HepG2 (cell line): ENCODE data around the gene IER2. TPM values are rescaled to one million over a fixed set of nuclear protein-coding genes. Genes with fewer than 3 reads are reported as not detected.

Source experiments
- ARNT2 ChIP-seq: sonication (generic); formaldehyde crosslinking; IDR thresholded peaks from 2 replicates; pipeline ENCODE4 v1.8.0; 2022; ENCODE audit warnings: mild to moderate bottlenecking, low read depth, missing genetic modification reagents, moderate library complexity
- ATM ChIP-seq: fragments of 450-650 bp; IDR thresholded peaks from 2 replicates; pipeline ENCODE4 v1.7.1; 2017; ENCODE audit warnings: mild to moderate bottlenecking, borderline replicate concordance
- BCLAF1 ChIP-seq: fragments of 450-650 bp; IDR thresholded peaks from 2 replicates; pipeline ENCODE4 v1.6.1; 2017; ENCODE audit warnings: mild to moderate bottlenecking
- FOXM1 ChIP-seq: sonication (generic); formaldehyde crosslinking; IDR thresholded peaks from 2 replicates; pipeline ENCODE4 v1.5.0; 2020; ENCODE audit warnings: missing genetic modification reagents
- GABPB1 ChIP-seq: IDR thresholded peaks from 2 replicates; pipeline ENCODE4 v1.6.1; 2016; ENCODE audit warnings: mild to moderate bottlenecking, missing genetic modification reagents, moderate library complexity, missing compliant biosample characterization
- HDAC1 ChIP-seq: sonication (generic); formaldehyde crosslinking; IDR thresholded peaks from 2 replicates; pipeline ENCODE4 v1.5.1; 2020; ENCODE audit warnings: mild to moderate bottlenecking, missing genetic modification reagents
- IRF9 ChIP-seq: sonication (generic); formaldehyde crosslinking; IDR thresholded peaks from 2 replicates; pipeline ENCODE4 v1.8.0; 2022; ENCODE audit warnings: missing genetic modification reagents, mild to moderate bottlenecking, borderline replicate concordance
- MATR3 ChIP-seq: sonication (generic); formaldehyde crosslinking; IDR thresholded peaks from 2 replicates; pipeline ENCODE4 v1.4.0; 2020; ENCODE audit warnings: missing genetic modification reagents
- MED13 ChIP-seq: sonication (generic); formaldehyde crosslinking; IDR thresholded peaks from 2 replicates; pipeline ENCODE4 v1.5.0; 2020; ENCODE audit warnings: missing genetic modification reagents
- SMYD3 ChIP-seq: sonication (generic); formaldehyde crosslinking; IDR thresholded peaks from 2 replicates; pipeline ENCODE4 v1.8.1; 2023; ENCODE audit warnings: mild to moderate bottlenecking, missing genetic modification reagents
- SP2 ChIP-seq: sonication (generic); formaldehyde crosslinking; IDR thresholded peaks from 2 replicates; pipeline ENCODE4 v1.5.1; 2020; ENCODE audit warnings: mild to moderate bottlenecking, missing genetic modification reagents
- TCF7L2 ChIP-seq: IDR thresholded peaks from 2 replicates; pipeline ENCODE4 v1.6.1; 2011; ENCODE audit warnings: mild to moderate bottlenecking, low read depth, low read length, moderate library complexity
- TEF ChIP-seq: sonication (generic); formaldehyde crosslinking; IDR thresholded peaks from 2 replicates; pipeline ENCODE4 v1.5.0; 2020; ENCODE audit warnings: missing genetic modification reagents
- ZNF615 ChIP-seq: sonication (generic); formaldehyde crosslinking; IDR thresholded peaks from 2 replicates; pipeline ENCODE4 v1.5.0; 2020; ENCODE audit warnings: mild to moderate bottlenecking, missing genetic modification reagents, borderline replicate concordance
- ZNF670 ChIP-seq: sonication (generic); formaldehyde crosslinking; IDR thresholded peaks from 2 replicates; pipeline ENCODE4 v1.8.0; 2022; ENCODE audit warnings: mild to moderate bottlenecking, missing genetic modification reagents, borderline replicate concordance
- ZNF883 ChIP-seq: sonication (generic); formaldehyde crosslinking; IDR thresholded peaks from 2 replicates; pipeline ENCODE4 v1.5.1; 2020; ENCODE audit warnings: mild to moderate bottlenecking, missing genetic modification reagents; ENCODE audit errors: not compliant biosample characterization
- ZSCAN20 ChIP-seq: sonication (generic); formaldehyde crosslinking; IDR thresholded peaks from 2 replicates; pipeline ENCODE4 v1.4.0; 2020; ENCODE audit warnings: missing genetic modification reagents, mild to moderate bottlenecking, borderline replicate concordance
- ZZZ3 ChIP-seq: sonication (generic); formaldehyde crosslinking; IDR thresholded peaks from 2 replicates; pipeline ENCODE4 v1.4.0; 2020; ENCODE audit warnings: missing genetic modification reagents, mild to moderate bottlenecking, borderline replicate concordance
- polyA plus RNA-seq, 8 experiments: library from polyadenylated mRNA; depleted of rRNA in 3 of 8; stranded (reverse) in 7 of 8; unstranded in 1 of 8; fragments of >200 nt; fragmentation: Illumina TruSeq in 4 of 8; extraction: Trizol in 4 of 8; gene quantifications; 2 replicates each; pipeline versions ENCODE4 v1.2.1 to v1.2.3, GENCODE V29; 2011 to 2016; ENCODE audit warnings: low read depth in 4 of 8, missing spikeins in 1 of 8, mixed read lengths in 1 of 8; ENCODE audit not compliant: insufficient read depth in 1 of 8
- total RNA-seq, 5 experiments: library from RNA; depleted of rRNA; stranded (reverse); fragments of >200 nt; fragmentation: Illumina TruSeq; extraction: Trizol; gene quantifications; 2 replicates each; pipeline ENCODE4 v1.2.3, GENCODE V29; 2016; ENCODE audit warnings: low read depth in 1 of 5
- TF ChIP-seq, protein P1 (sequence below): sonication (generic); formaldehyde crosslinking; IDR thresholded peaks from 2 replicates; pipeline ENCODE4 v1.8.0; 2022; ENCODE audit warnings: mild to moderate bottlenecking, missing genetic modification reagents, moderate library complexity
- TF ChIP-seq, protein P2 (sequence below): sonication (generic); formaldehyde crosslinking; IDR thresholded peaks from 2 replicates; pipeline ENCODE4 v1.5.1; 2020; ENCODE audit warnings: mild to moderate bottlenecking, missing genetic modification reagents

IER2 gene
- total and polyA plus RNA-seq, 2 of the 13 experiments (the other 11 are each of a cell fraction or from before 2014, with no cell fraction given), result 10.1 to 14.3 TPM

DNA sequence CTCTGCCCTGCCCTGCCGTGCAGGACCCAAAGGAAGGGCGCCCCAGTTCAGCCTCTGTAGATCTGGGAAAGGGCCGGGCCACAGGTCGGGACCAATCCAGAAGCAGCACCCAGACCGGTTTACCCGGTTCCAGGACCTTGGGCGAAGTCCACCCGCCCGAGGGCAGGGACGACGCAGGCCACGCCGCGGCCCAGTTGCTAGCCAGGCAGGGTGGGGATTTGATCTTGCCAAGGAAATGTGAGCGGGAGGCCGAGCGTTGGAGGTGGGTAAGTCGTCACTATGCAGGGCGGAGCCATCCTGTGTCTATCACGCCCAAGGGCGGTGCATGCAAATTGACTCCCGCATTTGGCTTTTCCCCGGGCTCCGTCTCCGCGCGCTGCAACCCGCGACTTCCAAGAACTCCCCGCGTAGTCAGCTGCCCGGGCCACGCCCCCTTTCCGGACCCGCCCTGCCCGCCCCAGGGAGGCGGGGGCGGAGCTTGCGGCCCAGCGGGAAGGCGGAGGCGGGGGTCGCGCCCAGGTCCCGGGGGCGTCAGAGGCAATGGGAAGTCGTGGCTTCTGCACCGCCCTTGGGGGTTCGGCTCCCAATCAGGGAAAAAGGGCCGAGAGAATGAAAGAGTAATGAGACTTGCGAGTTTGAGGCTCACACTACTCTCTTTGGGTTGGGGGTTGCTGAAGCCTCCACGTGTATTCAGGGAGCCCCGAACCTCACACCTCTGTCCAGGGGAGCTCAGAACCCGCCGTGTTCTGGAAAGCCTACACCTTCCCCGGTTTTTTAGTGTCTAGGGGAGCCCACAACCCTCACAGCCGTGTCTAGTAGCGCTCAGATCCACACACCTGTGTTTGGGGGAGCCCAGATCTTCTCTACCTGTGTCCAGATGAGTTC, 12.8 kb downstream of the IER2 start (continued):
- TF ChIP-seq FOXM1, result no peak
- TF ChIP-seq MED13 (CRISPR knock-in tag), result no peak
- TF ChIP-seq ZNF670, result no peak; the same call in 1 of the 2 replicates
- TF ChIP-seq TEF (CRISPR knock-in tag), result no peak
- TF ChIP-seq ARNT2, result 0 out of 2 replicates have a peak, but pooled peaks have one; percentile 30
- TF ChIP-seq HDAC1, result peak; percentile 85
- no peak for TF ChIP-seq BCLAF1
- TF ChIP-seq ZZZ3 (CRISPR knock-in tag), result no peak
- TF ChIP-seq, protein P1, sequence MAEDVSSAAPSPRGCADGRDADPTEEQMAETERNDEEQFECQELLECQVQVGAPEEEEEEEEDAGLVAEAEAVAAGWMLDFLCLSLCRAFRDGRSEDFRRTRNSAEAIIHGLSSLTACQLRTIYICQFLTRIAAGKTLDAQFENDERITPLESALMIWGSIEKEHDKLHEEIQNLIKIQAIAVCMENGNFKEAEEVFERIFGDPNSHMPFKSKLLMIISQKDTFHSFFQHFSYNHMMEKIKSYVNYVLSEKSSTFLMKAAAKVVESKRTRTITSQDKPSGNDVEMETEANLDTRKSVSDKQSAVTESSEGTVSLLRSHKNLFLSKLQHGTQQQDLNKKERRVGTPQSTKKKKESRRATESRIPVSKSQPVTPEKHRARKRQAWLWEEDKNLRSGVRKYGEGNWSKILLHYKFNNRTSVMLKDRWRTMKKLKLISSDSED (CRISPR knock-in tag), result no peak
- peak; percentile 77 for TF ChIP-seq GABPB1 (CRISPR knock-in tag)
- TF ChIP-seq ATM, result no peak
- TF ChIP-seq, protein P2, sequence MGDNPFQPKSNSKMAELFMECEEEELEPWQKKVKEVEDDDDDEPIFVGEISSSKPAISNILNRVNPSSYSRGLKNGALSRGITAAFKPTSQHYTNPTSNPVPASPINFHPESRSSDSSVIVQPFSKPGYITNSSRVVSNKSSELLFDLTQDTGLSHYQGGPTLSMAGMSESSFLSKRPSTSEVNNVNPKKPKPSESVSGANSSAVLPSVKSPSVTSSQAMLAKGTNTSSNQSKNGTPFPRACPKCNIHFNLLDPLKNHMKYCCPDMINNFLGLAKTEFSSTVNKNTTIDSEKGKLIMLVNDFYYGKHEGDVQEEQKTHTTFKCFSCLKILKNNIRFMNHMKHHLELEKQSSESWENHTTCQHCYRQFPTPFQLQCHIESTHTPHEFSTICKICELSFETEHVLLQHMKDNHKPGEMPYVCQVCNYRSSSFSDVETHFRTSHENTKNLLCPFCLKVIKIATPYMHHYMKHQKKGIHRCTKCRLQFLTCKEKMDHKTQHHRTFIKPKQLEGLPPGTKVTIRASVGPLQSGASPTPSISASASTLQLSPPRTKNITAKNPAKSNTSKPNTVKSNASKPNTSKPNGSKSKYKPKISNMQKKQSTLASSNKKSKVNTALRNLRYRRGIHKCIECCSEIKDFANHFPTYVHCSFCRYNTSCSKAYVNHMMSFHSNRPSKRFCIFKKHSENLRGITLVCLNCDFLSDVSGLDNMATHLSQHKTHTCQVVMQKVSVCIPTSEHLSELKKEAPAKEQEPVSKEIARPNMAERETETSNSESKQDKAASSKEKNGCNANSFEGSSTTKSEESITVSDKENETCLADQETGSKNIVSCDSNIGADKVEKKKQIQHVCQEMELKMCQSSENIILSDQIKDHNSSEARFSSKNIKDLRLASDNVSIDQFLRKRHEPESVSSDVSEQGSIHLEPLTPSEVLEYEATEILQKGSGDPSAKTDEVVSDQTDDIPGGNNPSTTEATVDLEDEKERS (CRISPR knock-in tag), result peak; percentile 68; the same call in 1 of the 2 replicates
- no peak for TF ChIP-seq TCF7L2
- no peak for TF ChIP-seq MATR3 (CRISPR knock-in tag)
- peak; percentile 52 for TF ChIP-seq IRF9 (CRISPR knock-in tag)
- TF ChIP-seq SP2 (CRISPR knock-in tag), result no peak
- TF ChIP-seq ZNF615, result no peak
- no peak for TF ChIP-seq SMYD3 (CRISPR knock-in tag)
- TF ChIP-seq ZNF883 (CRISPR knock-in tag), result peak; percentile 23
- TF ChIP-seq ZSCAN20 (CRISPR knock-in tag), result no peak
